Aorta (tissue), 5 donors: ENCODE measurements around the gene ZC2HC1B. TPM values are rescaled to one million over a fixed set of nuclear protein-coding genes. Genes with fewer than 3 reads are reported as not detected.
"Not testable (repeated sequence)": the region's sequence is repeated elsewhere in the genome, so short reads cannot be mapped to it uniquely, and the experiment has no call there.

Experiments used
- ATAC-seq: fragments of 200-7000 bp; cut with Tn5 transposase; one replicate; pipeline ENCODE4 v1.9.1; 2022; ENCODE audit warnings: moderate library complexity; ENCODE audit not compliant: low FRiP score
- DNase-seq, 2 donors: peaks; one replicate each; pipeline ENCODE4 v3.0.0-alpha.2; 2020
- H3K27ac ChIP-seq, 2 donors: one replicate each; pipeline ENCODE4 v1.5.1; 2013; ENCODE audit warnings: low read length in 2 of 2, mild to moderate bottlenecking in 2 of 2, moderate library complexity in 2 of 2, control low read depth in 1 of 2, inconsistent platforms in 1 of 2, low read depth in 1 of 2
- H3K27me3 ChIP-seq, 2 donors: one replicate each; pipeline ENCODE4 v1.6.1; 2013; ENCODE audit warnings: control low read depth in 1 of 2, low read length in 1 of 2, mild to moderate bottlenecking in 1 of 2, moderate library complexity in 1 of 2; ENCODE audit not compliant: insufficient read depth in 2 of 2, control insufficient read depth in 1 of 2
- H3K36me3 ChIP-seq, 2 donors: one replicate each; pipeline ENCODE4 v1.6.1; 2013; ENCODE audit warnings: control low read depth in 1 of 2, low read length in 1 of 2, mild to moderate bottlenecking in 1 of 2; ENCODE audit not compliant: insufficient read depth in 2 of 2, control insufficient read depth in 1 of 2
- H3K4me1 ChIP-seq, 2 donors: one replicate each; pipeline ENCODE4 v1.6.1; 2013; ENCODE audit warnings: low read length in 2 of 2, control low read depth in 1 of 2, mild to moderate bottlenecking in 1 of 2, moderate library complexity in 1 of 2; ENCODE audit not compliant: insufficient read depth in 2 of 2, control insufficient read depth in 1 of 2
- H3K4me3 ChIP-seq, 2 donors: one replicate each; pipeline ENCODE4 v1.5.1; 2013; ENCODE audit warnings: low read length in 2 of 2, control low read depth in 1 of 2, mild to moderate bottlenecking in 1 of 2
- H3K9me3 ChIP-seq: one replicate; pipeline ENCODE4 v1.6.1; 2013; ENCODE audit warnings: mild to moderate bottlenecking, low read length; ENCODE audit not compliant: control insufficient read depth
- WGBS, 2 donors: extraction: QIAGEN DNeasy Blood & Tissue Kit; methylation state at CpG; one replicate each; pipeline ENCODE4 v1.1.7; 2013; 5-methylcytosine and 5-hydroxymethylcytosine counted together
- intact Hi-C, 2 donors: fragments of 100-400 bp; cut with DNase I; formaldehyde crosslinking; loops; one replicate each; pipeline versions ENCODE4 v1.14.2 to v1.15.0; 2022
- polyA plus RNA-seq, 2 donors: library from polyadenylated mRNA; stranded (reverse); fragments of 200-250 nt; gene quantifications; one replicate each; pipeline ENCODE4 v1.2.3, GENCODE V29; 2013
- total RNA-seq, 2 donors: library from RNA; stranded (reverse); fragmentation: NEBNext Ultra II Directional; extraction: Animal tissue kit (Norgen Biotek cat#: 25700); gene quantifications; one replicate each; pipeline ENCODE4 v1.2.1, GENCODE V29; 2021
- donor health status: healthy with polysubstance abuse.
- donor health status: Bipolar disorder and iron deficiency.
- donor health status: DM: no; HTN: no; CAD: no.
- donor health status: DM: no; HTN: no; CAD: no.
- donor health status: DM: yes; HTN: yes; CAD: no.

ZC2HC1B gene
- total and polyA plus RNA-seq, 4 donors, result not detected

- ATAC-seq, DNase-seq, H3K9me3 ChIP-seq, H3K36me3 ChIP-seq, H3K27ac ChIP-seq, H3K4me3 ChIP-seq, intact Hi-C loops, H3K27me3 ChIP-seq, H3K4me1 ChIP-seq: not testable (repeated sequence)
Observed at GRCh38 chr6:143874503-143874902, 10.2 kb downstream of the ZC2HC1B start.

DNA sequence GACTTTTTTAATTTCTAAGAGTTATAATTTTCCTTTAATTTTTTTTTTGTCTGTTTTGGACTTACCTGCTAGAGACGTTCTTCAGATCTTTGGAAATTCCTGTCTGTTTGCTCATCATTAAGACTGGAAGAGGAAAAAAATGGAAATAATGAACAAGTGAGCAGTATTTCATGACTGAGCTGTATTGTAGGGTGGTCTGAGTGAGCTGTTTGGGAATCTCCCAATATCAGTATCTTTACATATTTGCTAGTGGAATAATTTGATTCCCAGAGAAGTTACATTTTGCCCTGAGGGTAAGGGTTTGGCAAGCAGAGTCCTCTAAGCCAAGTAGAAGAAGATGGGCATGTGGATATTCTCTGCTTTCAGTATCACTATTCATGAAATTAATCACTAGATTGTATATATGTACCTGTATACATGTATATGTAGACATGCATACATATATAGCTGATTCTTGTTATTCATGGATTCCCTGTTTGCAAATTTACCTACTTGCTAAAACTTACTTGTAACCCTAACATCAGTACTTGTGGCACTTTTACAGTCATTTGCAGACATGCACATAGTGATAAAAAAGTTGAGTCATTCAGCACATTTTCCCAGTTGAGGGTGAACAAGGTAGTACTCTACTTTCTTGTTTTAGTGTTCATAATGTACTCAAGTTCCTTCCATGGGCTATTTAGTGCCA lies 13.5 kb downstream of the ZC2HC1B start:
- no peak overlapping the region for H3K27ac ChIP-seq
- no peak for DNase-seq
- intact Hi-C loops, result no loop called here
- H3K27me3 ChIP-seq, result no peaks in the 10 kb centered on the region
- no peaks in the 10 kb centered on the region for H3K4me1 ChIP-seq
- WGBS, 2 donors, result 91% methylated on average over 1 of the region's 1 CpG; no CpG with 5 or more reads in 1 of the 2 donors
- H3K36me3 ChIP-seq, result no peaks in the 10 kb centered on the region
- no peak overlapping the region for H3K4me3 ChIP-seq
- H3K9me3 ChIP-seq, result peaks cover 4% of the 10 kb centered on the region
- ATAC-seq, result no peak

DNA sequence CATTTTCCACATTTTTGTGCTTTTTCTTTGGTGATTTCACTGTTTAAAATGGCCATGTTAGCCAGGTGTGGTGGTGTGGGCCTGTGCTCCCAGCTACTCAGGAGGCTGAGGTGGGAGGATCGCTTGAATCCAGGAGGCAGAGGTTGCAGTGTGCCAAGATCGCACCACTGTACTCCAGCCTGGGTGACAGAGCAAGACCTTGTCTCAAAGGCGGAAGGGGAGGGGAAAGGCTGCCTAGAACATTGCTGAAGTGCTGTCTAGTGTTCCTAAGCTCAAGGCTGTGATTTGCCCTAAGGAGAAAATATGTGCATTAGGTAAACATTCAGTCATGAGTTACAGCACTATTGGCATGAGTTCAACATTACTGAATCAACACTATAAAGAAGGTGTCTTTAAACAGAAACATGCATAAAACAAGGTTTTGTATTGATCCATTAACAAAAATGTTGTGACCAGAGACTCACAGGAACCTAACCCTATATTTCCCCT lies 14.0 kb downstream of the ZC2HC1B start:
- ATAC-seq (no peak), DNase-seq (no peak)
- H3K4me1 ChIP-seq, result no peaks in the 10 kb centered on the region
- no peaks in the 10 kb centered on the region for H3K36me3 ChIP-seq
- H3K27me3 ChIP-seq, result no peaks in the 10 kb centered on the region
- no peak overlapping the region for H3K27ac ChIP-seq
- H3K4me3 ChIP-seq, result no peak overlapping the region
- H3K9me3 ChIP-seq, result peaks cover 4% of the 10 kb centered on the region
- WGBS, 2 donors, result 95% methylated on average over 3 of the region's 3 CpGs; no CpG with 5 or more reads in 1 of the 2 donors
- intact Hi-C loops, result no loop called here

GRCh38 chr6:143880412-143880811 lies 16.1 kb downstream of the ZC2HC1B start:
- Histone ChIP-seq H3K9me3 (peaks cover 4% of the 10 kb centered on the region), H3K4me3 (no peak overlapping the region), H3K27me3 (no peaks in the 10 kb centered on the region), H3K27ac (no peak overlapping the region), H3K36me3 (no peaks in the 10 kb centered on the region), H3K4me1 (no peaks in the 10 kb centered on the region)
- no peak for ATAC-seq
- WGBS, 2 donors, result 67 to 71% methylated on average over 2 of the region's 2 CpGs
- no peak for DNase-seq
- intact Hi-C loops, result no loop called here

DNA sequence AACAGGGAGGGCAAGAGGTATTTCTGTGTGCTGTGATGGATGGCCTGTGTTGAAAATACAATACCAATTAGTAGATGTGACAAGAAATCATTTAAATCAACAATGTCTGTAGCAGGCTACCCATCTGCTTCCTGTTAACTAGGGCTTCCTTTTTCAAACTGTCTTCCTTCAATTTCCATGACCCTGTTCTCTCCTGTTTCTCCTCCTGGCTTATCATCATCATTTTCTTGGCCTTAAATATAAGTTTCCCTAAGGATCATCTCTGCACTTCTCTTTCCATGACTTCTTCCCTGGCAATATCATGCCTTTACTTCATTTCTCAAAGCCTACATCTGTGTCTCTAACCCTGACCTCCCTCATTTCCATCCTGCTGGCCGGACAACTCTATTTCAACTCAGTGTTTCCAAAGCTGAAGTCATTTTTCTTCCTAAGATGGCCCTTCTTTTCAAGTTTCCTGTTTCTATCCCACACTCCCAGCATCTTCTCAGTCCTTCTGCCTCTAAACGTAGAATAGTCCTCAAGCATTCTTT lies 18.2 kb downstream of the ZC2HC1B start:
- DNase-seq (no peak), ATAC-seq (no peak)
- Histone ChIP-seq H3K27me3 (no peaks in the 10 kb centered on the region), H3K36me3 (no peaks in the 10 kb centered on the region), H3K4me1 (no peaks in the 10 kb centered on the region), H3K9me3 (peaks cover 3% of the 10 kb centered on the region), H3K4me3 (no peak overlapping the region), H3K27ac (no peak overlapping the region)
- 76 to 77% methylated on average over 2 of the region's 2 CpGs for WGBS, 2 donors
- intact Hi-C loops, result no loop called here

- H3K27ac ChIP-seq, result no peak overlapping the region
- H3K36me3 ChIP-seq, result no peaks in the 10 kb centered on the region
- no peak overlapping the region for H3K4me3 ChIP-seq
- H3K4me1 ChIP-seq, result no peaks in the 10 kb centered on the region
- WGBS, 2 donors, result 72 to 77% methylated on average over 7 of the region's 7 CpGs
- H3K27me3 ChIP-seq, result no peaks in the 10 kb centered on the region
- no peaks in the 10 kb centered on the region for H3K9me3 ChIP-seq
- DNase-seq (no peak), ATAC-seq (no peak)
- intact Hi-C loops, result no loop called here
Observed at GRCh38 chr6:143884216-143884900, 20.1 kb downstream of the ZC2HC1B start.

DNA sequence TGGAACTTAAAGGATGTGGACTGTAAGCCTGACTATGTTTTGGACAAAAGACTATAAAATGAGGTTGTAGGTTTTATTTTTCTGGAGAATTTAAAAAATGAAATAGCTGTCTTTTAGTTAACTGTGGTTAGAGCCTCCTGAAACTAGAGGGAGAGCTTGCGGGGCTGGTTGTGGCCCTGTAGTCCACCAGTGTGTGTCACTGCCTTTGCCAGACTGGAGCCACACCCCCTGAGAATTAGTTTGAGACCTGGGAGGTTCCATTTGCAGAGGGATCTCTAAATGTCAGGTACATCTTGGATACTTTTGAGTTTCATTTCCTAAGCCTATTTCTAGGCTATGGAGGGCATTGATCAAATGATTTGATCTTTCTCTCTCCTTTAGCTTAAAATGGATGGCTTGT lies 20.8 kb downstream of the ZC2HC1B start:
- intact Hi-C loops, result no loop called here
- Histone ChIP-seq H3K27ac (no peak overlapping the region), H3K4me3 (no peak overlapping the region), H3K27me3 (no peaks in the 10 kb centered on the region), H3K4me1 (no peaks in the 10 kb centered on the region), H3K9me3 (no peaks in the 10 kb centered on the region), H3K36me3 (no peaks in the 10 kb centered on the region)
- WGBS, 2 donors, result 95 to 96% methylated on average over 1 of the region's 1 CpG
- no peak for ATAC-seq
- DNase-seq, result no peak

DNA sequence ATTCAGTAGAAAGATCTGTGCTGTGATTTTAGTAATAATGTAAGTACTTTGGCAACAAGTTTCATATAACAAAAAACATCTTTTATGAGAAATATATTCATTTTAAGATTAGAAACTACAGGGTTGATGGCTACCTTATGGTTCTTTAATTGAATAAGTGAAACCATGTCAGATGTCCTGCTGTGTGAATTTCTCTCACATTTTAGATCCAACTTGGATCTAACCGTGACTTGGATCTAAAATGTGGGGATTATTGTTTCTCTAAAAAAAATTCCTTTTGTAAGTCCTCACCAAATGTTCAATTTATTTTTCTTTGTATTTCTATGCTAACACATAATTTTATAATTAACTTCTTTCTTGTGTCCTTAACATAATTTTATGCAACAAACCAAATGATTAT lies 30.4 kb downstream of the ZC2HC1B start:
- WGBS, 2 donors, result 89 to 90% methylated on average over 1 of the region's 1 CpG
- DNase-seq (no peak), ATAC-seq (no peak)
- Histone ChIP-seq H3K36me3 (no peaks in the 10 kb centered on the region), H3K27me3 (no peaks in the 10 kb centered on the region), H3K27ac (no peak overlapping the region), H3K4me3 (no peak overlapping the region), H3K4me1 (peaks cover 0 to 2% of the 10 kb centered on the region in 2 donors), H3K9me3 (no peaks in the 10 kb centered on the region)
- intact Hi-C loops, result no loop called here
